GM23338 (cell line): ENCODE results near the gene TRIO.

Experiments
- CREB1 ChIP-seq: fragments of 250-450 bp; sonication (Bioruptor Pico); IDR thresholded peaks from 2 replicates; pipeline ENCODE4 v1.5.0; 2020; ENCODE audit warnings: low read depth, mild to moderate bottlenecking, moderate library complexity
- CTCF ChIP-seq, 2 experiments: fragments of 200-600 bp in 1 of 2; sonication (generic) in 1 of 2; conservative IDR thresholded peaks; 2 replicates each; pipeline versions ENCODE4 v1.5.1 to v1.6.1; 2016 to 2017; ENCODE audit warnings: antibody characterized with exemption in 2 of 2, low read depth in 2 of 2, mild to moderate bottlenecking in 2 of 2, moderate library complexity in 1 of 2
- EZH2 ChIP-seq: fragments of 200-600 bp; sonication (generic); IDR thresholded peaks from one replicate; pipeline ENCODE4 v1.8.0; 2017; ENCODE audit warnings: antibody characterized with exemption, mild to moderate bottlenecking, low read depth; ENCODE audit not compliant: unreplicated experiment
- EZH2phosphoT487 ChIP-seq: fragments of 200-600 bp; sonication (generic); IDR thresholded peaks from one replicate; pipeline ENCODE4 v1.8.1; 2018; ENCODE audit warnings: antibody characterized with exemption; ENCODE audit not compliant: unreplicated experiment
- JUNB ChIP-seq: IDR thresholded peaks from one replicate; pipeline ENCODE4 v1.6.1; 2016; ENCODE audit warnings: antibody characterized with exemption; ENCODE audit not compliant: unreplicated experiment
- POLR2AphosphoS5 ChIP-seq: IDR thresholded peaks from 2 replicates; pipeline ENCODE4 v1.6.1; 2016; ENCODE audit warnings: antibody characterized with exemption, low read depth
- REST ChIP-seq: IDR thresholded peaks from one replicate; pipeline ENCODE4 v1.6.1; 2018; ENCODE audit warnings: antibody characterized with exemption; ENCODE audit not compliant: unreplicated experiment
- ZNF331 ChIP-seq: fragments of 250-450 bp; sonication (Bioruptor Pico); IDR thresholded peaks from 2 replicates; pipeline ENCODE4 v1.5.0; 2020; ENCODE audit warnings: low read depth, mild to moderate bottlenecking, moderate library complexity
- TF ChIP-seq, protein P1 (sequence below): IDR thresholded peaks from 2 replicates; pipeline ENCODE4 v1.6.1; 2016; ENCODE audit warnings: antibody characterized with exemption

DNA sequence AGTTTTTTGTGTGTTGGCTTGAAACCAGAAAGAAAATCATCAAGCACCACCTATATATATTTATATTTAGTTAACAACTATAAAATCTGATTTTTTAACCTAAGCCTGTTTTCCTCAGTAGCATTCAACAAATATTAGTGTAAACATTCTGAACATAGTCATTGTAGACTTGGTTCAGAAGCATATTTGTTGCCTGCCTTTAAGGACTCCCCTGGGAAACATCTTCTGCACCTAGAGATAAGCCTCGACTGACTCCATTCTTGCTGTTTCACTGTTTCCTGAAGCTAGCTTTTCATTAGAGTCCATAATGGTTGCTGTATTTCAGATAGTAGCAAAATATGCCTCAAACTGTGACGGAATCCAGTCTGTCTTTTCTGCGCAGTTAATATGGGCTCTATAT, 123.5 kb downstream of the TRIO start:
- no peak for TF ChIP-seq CTCF (conservative IDR thresholded peaks at IDR 0.05; ENCODE audit: low read depth in 2 of 2)
- no peak for TF ChIP-seq POLR2AphosphoS5
- TF ChIP-seq EZH2phosphoT487 = no peak
- TF ChIP-seq JUNB = no peak
- no peak for TF ChIP-seq REST
- TF ChIP-seq EZH2 = no peak
- TF ChIP-seq, protein P1, sequence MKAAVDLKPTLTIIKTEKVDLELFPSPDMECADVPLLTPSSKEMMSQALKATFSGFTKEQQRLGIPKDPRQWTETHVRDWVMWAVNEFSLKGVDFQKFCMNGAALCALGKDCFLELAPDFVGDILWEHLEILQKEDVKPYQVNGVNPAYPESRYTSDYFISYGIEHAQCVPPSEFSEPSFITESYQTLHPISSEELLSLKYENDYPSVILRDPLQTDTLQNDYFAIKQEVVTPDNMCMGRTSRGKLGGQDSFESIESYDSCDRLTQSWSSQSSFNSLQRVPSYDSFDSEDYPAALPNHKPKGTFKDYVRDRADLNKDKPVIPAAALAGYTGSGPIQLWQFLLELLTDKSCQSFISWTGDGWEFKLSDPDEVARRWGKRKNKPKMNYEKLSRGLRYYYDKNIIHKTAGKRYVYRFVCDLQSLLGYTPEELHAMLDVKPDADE = no peak
- no peak for TF ChIP-seq CREB1 (CRISPR knock-in tag)
- no peak for TF ChIP-seq ZNF331 (CRISPR knock-in tag)
